A673 (cell line): ENCODE measurements around the gene CCDC181.

Experiments
- EZH2 ChIP-seq: fragments of 200-600 bp; sonication (generic); IDR thresholded peaks from 2 replicates; pipeline ENCODE4 v1.6.1; 2017; ENCODE audit warnings: borderline replicate concordance, low read depth, mild to moderate bottlenecking, mixed read lengths, antibody characterized with exemption, low read length; ENCODE audit not compliant: poor library complexity, severe bottlenecking
- TF ChIP-seq, protein P1 (sequence below): fragments of 300-800, 200-600 bp; sonication (generic); conservative IDR thresholded peaks from 2 replicates; pipeline ENCODE4 v1.5.1; 2017; ENCODE audit warnings: low read depth, mild to moderate bottlenecking, antibody characterized with exemption, low read length, moderate library complexity, mixed read lengths

GRCh38 chr1:169472738-169473137, 45.5 kb upstream of the CCDC181 start:
- TF ChIP-seq, protein P1, sequence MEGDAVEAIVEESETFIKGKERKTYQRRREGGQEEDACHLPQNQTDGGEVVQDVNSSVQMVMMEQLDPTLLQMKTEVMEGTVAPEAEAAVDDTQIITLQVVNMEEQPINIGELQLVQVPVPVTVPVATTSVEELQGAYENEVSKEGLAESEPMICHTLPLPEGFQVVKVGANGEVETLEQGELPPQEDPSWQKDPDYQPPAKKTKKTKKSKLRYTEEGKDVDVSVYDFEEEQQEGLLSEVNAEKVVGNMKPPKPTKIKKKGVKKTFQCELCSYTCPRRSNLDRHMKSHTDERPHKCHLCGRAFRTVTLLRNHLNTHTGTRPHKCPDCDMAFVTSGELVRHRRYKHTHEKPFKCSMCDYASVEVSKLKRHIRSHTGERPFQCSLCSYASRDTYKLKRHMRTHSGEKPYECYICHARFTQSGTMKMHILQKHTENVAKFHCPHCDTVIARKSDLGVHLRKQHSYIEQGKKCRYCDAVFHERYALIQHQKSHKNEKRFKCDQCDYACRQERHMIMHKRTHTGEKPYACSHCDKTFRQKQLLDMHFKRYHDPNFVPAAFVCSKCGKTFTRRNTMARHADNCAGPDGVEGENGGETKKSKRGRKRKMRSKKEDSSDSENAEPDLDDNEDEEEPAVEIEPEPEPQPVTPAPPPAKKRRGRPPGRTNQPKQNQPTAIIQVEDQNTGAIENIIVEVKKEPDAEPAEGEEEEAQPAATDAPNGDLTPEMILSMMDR: no peak
- TF ChIP-seq EZH2: no peak
